Glutamatergic neuron (in vitro differentiated cells): ENCODE data around the gene FFAR2. TPM values are rescaled to one million over a fixed set of nuclear protein-coding genes. Genes with fewer than 3 reads are reported as not detected.

Experiments
- DNase-seq: peaks from one replicate; pipeline ENCODE4 v3.0.0; 2022
- H3K27ac Mint-ChIP-seq: one replicate; pipeline ENCODE4 v1.8.0; 2020; ENCODE audit warnings: mild to moderate bottlenecking, mixed read lengths, inconsistent platforms; ENCODE audit not compliant: unreplicated experiment
- H3K27me3 Mint-ChIP-seq: one replicate; pipeline ENCODE4 v1.8.0; 2020; ENCODE audit warnings: mild to moderate bottlenecking, moderate library complexity, mixed read lengths, inconsistent platforms; ENCODE audit not compliant: unreplicated experiment
- H3K36me3 Mint-ChIP-seq: one replicate; pipeline ENCODE4 v1.8.0; 2020; ENCODE audit warnings: mild to moderate bottlenecking, mixed read lengths, inconsistent platforms; ENCODE audit not compliant: unreplicated experiment
- H3K4me1 Mint-ChIP-seq: one replicate; pipeline ENCODE4 v1.8.0; 2020; ENCODE audit warnings: mild to moderate bottlenecking, low read depth, mixed read lengths, inconsistent platforms; ENCODE audit not compliant: unreplicated experiment
- H3K4me3 Mint-ChIP-seq: one replicate; pipeline ENCODE4 v1.8.0; 2020; ENCODE audit warnings: mild to moderate bottlenecking, mixed read lengths, inconsistent platforms; ENCODE audit not compliant: unreplicated experiment
- H3K9me3 Mint-ChIP-seq: one replicate; pipeline ENCODE4 v1.8.0; 2020; ENCODE audit warnings: mild to moderate bottlenecking, moderate library complexity, mixed read lengths, inconsistent platforms; ENCODE audit not compliant: unreplicated experiment
- total RNA-seq: library from RNA; stranded (reverse); fragmentation: NEBNext Ultra II Directional; extraction: Animal tissue kit (Norgen Biotek cat#: 25700); gene quantifications from one replicate; pipeline ENCODE4 v1.2.1, GENCODE V29; 2021; ENCODE audit not compliant: unreplicated experiment
- TF ChIP-seq, protein P1 (sequence below): fragments of 200-600 bp; sonication (generic); IDR thresholded peaks from one replicate; pipeline ENCODE4 v1.5.0; 2021; ENCODE audit not compliant: partially characterized antibody, unreplicated experiment

The FFAR2 gene
- total RNA-seq, 1 donor from 2014 or later = not detected

- peaks cover 8% of the 10 kb centered on the region for H3K27me3 Mint-ChIP-seq
- TF ChIP-seq, protein P1, sequence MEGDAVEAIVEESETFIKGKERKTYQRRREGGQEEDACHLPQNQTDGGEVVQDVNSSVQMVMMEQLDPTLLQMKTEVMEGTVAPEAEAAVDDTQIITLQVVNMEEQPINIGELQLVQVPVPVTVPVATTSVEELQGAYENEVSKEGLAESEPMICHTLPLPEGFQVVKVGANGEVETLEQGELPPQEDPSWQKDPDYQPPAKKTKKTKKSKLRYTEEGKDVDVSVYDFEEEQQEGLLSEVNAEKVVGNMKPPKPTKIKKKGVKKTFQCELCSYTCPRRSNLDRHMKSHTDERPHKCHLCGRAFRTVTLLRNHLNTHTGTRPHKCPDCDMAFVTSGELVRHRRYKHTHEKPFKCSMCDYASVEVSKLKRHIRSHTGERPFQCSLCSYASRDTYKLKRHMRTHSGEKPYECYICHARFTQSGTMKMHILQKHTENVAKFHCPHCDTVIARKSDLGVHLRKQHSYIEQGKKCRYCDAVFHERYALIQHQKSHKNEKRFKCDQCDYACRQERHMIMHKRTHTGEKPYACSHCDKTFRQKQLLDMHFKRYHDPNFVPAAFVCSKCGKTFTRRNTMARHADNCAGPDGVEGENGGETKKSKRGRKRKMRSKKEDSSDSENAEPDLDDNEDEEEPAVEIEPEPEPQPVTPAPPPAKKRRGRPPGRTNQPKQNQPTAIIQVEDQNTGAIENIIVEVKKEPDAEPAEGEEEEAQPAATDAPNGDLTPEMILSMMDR = no peak
- no peaks in the 10 kb centered on the region for H3K4me1 Mint-ChIP-seq
- no peaks in the 10 kb centered on the region for H3K9me3 Mint-ChIP-seq
- H3K36me3 Mint-ChIP-seq = no peaks in the 10 kb centered on the region
- no peak overlapping the region for H3K27ac Mint-ChIP-seq
- no peak overlapping the region for H3K4me3 Mint-ChIP-seq
- DNase-seq = no peak
Measured at GRCh38 chr19:35442091-35442490, 6.0 kb upstream of the FFAR2 start.

DNA sequence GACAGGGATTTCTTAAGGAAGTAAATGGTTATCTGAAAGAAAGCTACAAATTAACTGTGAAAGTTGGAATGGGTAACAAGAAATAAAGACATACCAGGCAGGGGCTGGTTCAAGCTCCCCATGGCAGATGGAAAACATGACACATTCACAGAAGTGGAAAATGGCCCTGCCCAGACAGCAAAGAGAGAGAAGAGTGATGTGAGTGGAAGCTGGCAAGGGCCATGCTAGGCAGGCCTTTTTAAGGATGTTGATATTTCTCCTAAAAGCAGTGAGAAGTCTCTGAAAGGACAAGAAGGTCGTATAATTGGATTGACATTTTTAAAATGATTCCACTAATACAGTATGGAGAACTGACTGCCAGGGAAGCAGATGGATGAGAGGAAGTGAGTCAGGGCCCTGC is 3.3 kb upstream of the FFAR2 start:
- Mint-ChIP-seq H3K27ac (no peak overlapping the region), H3K4me1 (no peaks in the 10 kb centered on the region), H3K9me3 (no peaks in the 10 kb centered on the region), H3K27me3 (peaks cover 11% of the 10 kb centered on the region), H3K4me3 (no peak overlapping the region), H3K36me3 (no peaks in the 10 kb centered on the region)
- DNase-seq = no peak
- TF ChIP-seq, protein P1 = no peak

DNA sequence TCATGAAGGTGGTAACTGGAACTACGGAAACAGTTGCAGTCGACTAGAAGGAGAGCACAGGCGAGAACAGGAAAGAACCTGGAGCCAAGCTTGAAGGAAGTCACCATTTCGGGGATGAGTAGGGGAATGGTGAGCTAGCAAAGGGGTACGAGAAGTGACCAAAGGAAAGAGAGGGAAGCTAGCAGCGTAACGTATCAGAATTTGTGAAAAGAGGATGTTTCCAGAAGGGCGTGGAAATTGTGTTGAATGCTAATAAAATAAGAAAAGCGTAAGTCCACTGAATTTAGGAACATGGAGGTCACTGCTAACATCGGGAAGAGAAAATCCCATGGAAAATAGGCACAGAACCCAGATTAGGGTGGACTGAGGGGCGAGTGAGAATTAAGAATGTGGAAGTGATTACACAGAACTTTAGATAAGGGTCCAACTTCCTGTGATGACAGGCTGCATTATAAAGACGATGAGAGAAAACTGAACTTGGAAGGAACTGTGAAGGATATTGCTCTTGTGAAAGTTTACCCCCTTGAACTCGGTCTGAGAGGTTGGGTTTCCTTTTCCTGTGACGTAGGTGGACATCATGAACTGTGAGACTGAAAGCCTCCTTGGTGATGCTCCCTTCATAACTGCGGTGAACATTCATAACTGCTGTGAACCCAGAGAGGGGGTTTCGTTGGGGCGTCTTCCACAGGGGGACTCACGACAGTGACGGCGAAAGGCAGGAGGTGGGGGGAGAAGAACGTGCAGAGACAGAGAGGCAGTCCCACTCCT is 2.0 kb upstream of the FFAR2 start:
- DNase-seq = no peak
- Mint-ChIP-seq H3K9me3 (peaks cover 1% of the 10 kb centered on the region), H3K4me3 (no peak overlapping the region), H3K27ac (no peak overlapping the region), H3K36me3 (no peaks in the 10 kb centered on the region), H3K4me1 (no peaks in the 10 kb centered on the region), H3K27me3 (peaks cover 11% of the 10 kb centered on the region)
- TF ChIP-seq, protein P1 = no peak

DNA sequence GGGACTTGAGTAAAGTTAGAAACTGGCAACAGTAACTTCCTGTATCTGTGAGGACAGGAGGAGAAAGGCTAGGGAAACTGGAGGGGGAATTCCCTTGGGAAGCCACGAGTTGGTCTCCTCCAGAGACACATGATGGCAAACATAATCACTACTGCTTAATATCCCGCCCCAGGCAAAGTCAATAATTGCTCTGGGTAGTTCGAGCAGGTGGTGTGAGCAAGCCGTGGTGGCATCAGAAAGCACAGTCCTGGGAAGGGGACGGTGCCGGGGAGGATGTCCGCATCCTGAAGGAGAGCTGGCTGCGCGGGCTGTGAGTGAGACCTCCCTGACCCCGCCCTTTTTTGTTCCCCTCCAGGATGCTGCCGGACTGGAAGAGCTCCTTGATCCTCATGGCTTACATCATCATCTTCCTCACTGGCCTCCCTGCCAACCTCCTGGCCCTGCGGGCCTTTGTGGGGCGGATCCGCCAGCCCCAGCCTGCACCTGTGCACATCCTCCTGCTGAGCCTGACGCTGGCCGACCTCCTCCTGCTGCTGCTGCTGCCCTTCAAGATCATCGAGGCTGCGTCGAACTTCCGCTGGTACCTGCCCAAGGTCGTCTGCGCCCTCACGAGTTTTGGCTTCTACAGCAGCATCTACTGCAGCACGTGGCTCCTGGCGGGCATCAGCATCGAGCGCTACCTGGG is 1.4 kb downstream of the FFAR2 start:
- Mint-ChIP-seq H3K4me3 (no peak overlapping the region), H3K27ac (no peak overlapping the region), H3K36me3 (no peaks in the 10 kb centered on the region), H3K4me1 (no peaks in the 10 kb centered on the region), H3K9me3 (peaks cover 4% of the 10 kb centered on the region), H3K27me3 (peaks cover 11% of the 10 kb centered on the region)
- no peak for DNase-seq
- TF ChIP-seq, protein P1 = no peak
